CD4-positive, alpha-beta T cell treated with Interleukin-17A for 1 hour (primary cell): ENCODE data around the gene NPHP4.
"Not testable (repeated sequence)": the region's sequence is repeated elsewhere in the genome, so short reads cannot be mapped to it uniquely, and the experiment has no call there.

Experiments
- DNase-seq: peaks from one replicate; pipeline ENCODE4 v3.0.0-alpha.2; 2020

Gene NPHP4

DNA sequence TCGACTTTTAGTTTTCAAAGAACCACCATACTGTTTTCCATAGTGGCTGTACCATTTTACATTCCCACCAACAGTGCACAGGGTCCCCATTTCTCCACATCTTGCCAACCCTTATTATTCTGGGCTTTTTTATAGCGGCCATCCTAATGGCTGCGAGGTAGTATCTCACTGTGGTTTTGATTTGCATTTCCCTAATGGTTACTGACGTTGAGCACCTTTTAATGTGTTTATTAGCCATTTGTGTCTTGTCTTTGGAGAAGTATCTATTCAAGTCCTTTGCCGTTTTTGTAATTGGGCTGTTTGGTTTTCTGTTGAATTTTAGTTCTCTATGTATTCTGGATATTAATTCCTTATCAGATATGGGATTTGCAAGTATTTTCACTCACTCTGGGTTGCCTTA lies 31.1 kb upstream of the NPHP4 start:
- no peak for DNase-seq

DNA sequence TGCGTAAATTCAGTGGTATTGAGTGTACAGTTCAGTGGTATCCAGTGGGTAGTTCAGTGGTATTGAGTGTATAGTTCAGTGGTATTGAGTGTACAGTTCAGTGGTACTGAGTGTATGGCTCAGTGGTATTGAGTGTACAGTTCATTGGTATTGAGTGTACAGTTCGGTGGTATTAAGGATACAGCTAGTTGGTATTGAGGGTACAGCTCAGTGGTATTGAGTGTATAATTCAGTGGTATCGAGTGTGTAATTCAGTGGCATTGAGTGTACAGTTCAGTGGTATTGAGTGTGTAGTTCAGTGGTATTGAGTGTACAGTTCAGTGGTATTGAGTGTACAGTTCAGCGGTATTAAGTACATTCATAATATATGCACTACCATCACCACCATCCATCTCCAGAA lies 30.0 kb upstream of the NPHP4 start:
- DNase-seq = no peak

DNA sequence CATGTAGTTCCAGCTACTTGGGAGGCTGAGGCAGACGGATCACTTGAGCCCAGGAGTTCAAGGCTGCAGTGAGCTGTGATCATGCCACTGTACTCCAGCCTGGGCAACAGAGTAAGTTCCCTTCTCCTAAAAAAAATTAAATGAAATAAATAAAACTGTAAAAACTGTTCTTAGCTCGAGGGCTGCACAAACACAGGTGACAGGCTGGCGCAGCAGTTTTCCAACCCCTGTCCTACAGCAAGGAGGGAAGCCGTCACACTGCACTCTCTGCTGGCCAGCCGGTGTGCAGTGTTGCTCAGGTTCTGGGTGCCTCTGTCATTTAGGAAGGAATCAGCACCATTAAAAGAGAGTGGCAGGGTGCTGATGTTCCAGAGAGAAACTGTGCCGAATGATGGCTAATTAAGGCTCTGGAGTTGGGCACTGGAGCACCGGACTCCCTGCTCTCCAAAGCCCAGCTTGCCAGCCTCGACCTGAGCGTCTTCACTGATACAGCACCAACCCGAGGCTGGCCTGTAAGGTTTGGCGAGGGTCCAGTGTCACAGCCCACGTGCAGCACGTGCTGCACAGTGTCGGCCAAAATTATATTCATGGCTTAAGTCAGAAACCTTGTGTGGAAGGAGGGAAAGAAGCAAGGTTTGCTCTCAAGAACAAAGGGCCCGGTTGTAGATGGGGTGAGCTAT lies 27.1 kb upstream of the NPHP4 start:
- no peak for DNase-seq

DNA sequence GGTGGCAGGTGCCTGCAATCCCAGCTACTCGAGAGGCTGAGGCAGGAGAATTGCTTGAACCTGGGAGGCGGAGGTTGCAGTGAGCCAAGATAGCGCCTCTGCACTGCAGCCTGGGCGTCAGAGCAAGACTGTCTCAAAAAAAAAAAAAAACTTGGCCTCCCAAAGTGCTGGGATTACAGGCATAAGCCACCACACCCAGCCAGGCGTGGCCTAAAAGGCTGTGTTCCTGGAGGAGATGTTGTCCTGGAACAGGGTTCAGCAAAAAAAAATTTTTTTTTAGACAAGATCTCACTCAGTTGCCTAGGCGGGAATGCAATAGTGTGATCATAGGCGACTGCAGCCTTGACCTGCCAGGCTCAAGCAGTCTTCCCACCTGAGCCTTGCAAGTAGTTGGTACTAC lies 25.4 kb upstream of the NPHP4 start:
- DNase-seq = not testable (repeated sequence)

DNA sequence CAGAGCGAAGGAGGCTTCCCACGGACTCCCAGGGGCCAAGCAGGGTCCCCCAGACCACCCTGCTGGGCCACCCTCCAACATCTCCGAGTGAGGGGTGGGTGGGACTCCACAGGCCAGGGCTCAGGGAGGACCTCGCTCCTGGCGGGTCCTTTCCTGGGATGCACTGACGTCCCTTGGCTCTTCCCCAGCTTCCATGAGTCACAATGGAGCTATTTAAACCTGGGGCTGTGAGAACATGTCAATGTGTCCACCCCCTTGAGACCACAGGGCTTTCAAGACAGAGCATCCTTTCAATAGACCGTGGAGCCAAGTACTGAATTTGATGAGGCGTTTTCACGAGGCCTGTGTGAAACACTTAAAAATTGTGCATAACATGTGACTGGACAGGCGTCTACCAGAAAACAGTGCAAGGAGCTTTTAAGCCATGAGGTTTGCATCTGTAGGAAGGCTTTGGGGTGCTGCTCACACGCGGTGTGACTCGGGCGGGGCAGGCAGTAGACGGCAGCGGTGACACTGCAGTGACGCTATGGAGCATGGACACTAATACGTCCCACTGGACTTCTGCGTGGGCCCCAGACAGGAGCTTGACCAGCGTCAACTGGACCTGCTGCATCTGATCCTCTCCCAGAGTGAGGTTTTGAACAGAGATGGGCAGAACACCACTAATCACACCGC lies 24.1 kb upstream of the NPHP4 start:
- no peak for DNase-seq

DNA sequence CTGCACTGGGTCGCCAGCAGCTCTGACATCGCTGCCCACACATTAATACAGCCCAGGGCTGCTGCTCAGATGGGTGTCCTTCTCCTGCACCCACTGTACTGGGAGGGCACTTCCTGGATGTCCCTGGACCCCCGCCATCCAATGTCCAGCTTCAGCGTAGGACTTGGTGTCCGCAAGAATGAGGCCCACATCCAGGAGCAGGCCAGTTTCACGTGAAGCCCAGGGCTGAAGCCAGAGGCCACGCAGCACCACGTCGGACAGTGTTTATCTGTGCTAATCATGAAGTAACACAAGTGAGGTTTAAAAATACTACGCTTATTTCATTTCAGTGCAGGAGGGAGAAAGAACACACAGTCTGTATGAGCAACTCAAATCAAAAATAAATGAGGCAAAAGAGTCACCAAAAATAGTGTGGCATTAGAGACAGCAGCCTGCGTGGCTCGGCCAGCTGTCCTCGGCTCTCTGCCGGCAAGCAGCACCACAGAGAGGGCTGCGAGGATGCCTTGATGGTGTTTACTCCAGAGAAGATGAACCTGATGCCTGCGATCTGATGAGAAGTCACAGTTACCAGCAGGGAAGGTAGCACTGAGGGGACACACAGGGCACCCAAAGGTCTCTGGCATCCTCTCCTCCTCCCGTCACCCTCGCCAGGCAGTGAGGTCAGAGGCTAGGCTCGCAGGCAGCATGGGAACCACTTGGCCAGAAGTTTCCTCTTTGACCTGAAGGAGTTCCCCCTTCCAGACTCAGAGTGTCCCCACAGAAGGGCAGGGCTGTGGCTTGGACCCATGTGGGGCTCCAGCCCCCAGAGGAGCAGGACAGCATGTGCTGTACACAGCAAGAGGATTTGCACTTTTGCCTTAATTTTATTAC lies 22.1 kb upstream of the NPHP4 start:
- no peak for DNase-seq

DNA sequence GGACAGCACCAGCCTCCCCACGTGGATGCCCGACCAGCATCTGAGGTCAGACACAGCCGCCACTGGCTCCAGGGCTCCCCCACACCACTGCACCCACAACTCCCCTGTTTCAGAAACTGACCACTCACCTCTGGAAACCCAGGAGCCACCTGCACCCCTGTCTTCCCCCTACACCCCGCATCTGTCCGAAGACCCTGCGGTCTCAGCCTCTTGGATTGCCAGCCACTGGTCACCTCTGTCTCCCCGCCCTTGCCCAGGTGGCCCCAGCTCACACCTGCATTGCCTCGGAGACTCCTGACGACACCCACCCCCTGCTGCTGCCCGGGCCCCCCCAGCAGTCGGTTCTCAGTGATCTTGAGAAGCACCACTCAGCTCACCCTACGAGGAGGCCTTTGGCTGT lies 21.3 kb upstream of the NPHP4 start:
- no peak for DNase-seq

DNA sequence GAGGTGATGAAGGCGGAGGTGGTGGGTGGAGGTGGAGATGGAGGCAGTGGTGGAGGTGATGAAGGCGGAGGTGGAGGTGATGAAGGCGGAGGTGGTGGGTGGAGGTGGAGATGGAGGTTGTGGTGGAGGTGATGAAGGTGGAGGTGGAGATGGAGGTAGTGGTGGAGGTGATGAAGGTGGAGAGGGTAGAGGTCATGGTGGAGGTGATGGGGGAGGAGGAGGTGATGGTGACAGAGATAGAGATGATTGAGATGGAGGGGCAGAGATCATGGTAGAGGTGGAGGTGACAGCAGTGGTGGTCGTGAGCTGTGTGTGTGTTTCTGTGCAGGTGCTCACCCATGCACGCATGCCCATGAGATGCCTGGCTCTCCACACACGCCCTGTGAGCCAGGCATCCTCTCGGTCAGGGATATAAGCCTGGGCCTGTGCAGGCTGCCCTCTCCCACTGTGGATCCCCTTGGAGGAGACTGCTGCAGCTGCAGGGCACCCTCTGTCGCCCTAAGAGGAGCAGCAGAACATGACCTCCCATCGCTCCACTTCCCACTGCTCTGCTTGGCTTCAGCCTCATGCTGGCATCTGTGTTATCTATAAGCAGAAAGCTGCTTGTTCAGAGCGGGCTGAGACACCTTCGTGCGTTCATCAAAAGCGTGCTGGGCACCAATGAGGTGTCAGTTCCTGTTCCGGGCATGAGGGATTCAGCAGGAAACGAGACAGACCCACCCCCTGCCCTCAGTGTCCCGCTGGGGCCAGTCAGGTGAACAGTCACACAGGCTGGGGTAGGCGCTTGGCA lies 20.5 kb upstream of the NPHP4 start:
- peak; percentile 39 for DNase-seq

DNA sequence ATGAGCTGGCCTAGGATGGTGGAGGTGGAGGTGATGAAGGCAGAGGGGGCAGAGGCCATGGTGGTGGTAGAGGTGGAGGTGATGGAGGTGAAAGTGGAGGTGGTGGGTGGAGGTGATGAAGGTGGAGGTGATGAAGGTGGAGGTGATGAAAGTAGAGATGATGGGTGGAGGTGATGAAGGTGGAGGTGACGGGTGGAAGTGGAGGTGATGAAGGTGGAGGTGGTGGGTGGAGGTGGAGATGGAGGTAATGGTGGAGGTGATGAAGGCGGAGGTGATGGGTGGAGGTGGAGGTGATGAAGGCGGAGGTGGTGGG lies 19.7 kb upstream of the NPHP4 start:
- no peak for DNase-seq

DNA sequence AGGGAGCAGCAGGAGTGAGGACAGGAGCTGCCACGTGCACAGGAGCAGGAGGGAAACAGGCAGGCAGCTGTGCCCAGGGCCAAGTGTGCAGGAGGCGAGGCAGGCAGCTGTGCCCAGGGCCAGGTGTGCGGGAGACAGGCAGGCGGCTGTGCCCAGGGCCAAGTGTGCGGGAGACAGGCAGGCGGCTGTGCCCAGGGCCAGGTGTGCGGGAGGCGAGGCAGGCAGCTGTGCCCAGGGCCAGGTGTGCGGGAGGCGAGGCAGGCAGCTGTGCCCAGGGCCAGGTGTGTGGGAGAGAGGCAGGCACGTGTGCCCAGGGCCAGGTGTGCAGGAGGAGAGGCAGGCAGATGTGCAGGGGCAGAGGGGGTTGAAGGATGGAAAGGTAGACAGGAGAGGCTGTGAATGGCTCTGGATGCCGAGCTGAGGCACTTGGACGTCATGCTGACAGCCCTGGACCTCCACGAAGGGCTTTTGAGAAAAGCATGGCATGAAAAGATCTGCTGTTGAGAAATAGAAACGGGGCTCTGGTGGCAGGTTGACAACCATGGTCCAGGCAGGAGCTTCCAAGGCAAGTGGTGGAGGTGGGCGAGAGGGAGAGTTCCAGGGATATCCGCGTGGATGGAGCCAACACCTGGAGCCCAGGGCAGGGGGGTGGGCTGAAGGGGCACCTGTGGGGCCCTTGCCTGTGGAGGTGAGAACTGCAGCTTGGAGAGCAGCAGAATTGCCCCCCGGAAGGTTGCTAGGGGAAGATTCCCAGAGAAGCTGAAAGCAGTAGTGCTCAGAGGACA lies 19.1 kb upstream of the NPHP4 start:
- DNase-seq = no peak

DNA sequence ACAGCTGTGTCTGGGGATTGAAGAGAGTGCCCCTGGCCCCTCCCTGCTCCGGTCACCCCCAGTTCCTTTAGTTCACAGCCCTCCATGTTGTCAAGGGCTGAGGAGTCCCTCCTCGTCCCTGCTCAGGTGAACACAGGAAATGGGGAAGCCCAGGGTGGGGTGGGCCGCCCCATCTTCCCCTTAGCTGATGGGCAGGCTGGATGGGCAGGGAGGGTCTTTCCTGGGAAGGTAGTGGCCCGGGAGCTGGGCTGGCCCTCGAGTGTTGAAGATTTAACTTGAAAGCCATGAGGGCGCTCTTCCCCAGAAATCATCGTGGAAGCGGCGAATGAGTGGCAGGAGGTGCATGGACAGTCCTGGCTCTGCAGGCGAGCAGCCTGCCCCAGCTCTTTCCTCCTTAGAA lies 18.3 kb upstream of the NPHP4 start:
- no peak for DNase-seq

DNA sequence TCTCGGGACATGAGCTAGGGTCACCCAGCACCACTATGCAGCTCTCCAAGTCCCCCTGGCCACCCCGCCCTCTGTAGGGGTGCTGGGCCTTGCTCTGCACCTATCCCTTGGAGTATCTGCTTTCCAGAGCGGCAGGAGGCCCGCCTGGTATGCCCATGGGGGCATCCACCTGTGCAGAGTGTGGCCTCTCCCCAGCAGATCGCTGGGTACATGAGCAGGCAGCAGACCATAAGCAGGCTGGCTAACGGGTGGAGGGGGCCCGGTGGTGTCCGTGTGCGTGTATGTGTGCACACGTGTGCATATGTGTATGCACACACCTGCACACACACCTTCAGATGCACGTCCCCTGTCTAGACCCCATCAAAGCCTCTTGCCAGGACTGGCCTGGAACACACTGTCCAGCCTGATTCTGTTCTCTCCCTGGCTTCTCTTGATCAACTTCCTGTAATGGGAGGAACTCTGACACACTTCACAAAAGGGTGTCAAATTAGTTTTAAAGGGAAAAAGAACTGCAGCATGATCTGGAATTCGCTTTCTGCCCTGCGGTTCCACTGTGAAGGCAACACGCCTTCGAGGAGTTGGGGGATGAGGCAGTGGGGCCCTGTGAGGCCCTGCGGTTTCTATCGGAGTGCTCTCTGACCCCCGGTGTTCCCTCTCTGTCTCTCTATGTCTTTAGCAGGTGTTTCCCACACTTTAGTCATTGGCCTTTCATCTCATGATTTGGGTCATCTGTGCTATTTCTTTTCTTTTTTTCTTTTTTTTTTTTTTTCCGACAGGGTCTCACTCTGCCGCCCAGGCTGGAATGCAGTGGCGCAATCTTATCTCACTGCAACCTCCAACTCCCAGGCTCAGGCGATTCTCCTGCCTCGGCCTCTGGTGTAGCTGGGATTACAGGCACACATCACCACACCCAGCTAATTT lies 17.2 kb upstream of the NPHP4 start:
- DNase-seq = no peak

DNA sequence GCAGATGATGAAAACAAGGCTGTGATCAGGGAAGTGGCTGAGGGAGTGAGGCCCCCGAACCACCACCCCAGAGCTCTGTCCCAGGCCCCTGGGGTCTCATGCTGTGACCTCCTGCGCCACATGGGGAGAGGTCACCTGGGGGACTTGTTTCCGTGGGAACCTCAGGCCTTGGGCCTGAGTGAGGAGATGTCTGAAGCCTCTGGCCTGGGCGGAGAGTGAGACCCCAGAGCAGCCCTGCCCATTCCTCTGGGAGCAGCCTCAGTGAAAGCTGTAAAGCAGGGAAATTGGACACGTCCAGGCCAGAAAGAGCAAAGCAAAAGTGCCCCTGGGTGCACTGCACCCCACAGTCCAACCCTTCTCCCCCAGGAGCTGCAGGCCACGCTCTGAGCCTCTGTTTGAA lies 16.5 kb upstream of the NPHP4 start:
- no peak for DNase-seq

DNA sequence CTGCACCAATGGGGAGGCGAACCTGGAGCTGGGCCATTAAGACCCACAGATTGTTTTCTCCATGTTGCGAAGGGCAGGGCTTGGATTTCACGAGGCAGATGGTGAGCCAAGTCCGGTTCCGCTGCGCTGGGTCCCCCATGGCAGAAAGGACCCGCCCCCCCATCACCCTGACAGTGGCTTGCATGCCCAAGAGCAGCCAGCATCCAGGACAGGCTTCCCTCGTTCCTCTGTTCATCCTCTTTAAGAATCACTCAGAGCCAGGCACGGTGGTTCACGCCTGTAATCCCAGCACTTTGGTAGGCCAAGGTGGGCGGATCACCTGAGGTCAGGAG lies 15.8 kb upstream of the NPHP4 start:
- DNase-seq = no peak

DNA sequence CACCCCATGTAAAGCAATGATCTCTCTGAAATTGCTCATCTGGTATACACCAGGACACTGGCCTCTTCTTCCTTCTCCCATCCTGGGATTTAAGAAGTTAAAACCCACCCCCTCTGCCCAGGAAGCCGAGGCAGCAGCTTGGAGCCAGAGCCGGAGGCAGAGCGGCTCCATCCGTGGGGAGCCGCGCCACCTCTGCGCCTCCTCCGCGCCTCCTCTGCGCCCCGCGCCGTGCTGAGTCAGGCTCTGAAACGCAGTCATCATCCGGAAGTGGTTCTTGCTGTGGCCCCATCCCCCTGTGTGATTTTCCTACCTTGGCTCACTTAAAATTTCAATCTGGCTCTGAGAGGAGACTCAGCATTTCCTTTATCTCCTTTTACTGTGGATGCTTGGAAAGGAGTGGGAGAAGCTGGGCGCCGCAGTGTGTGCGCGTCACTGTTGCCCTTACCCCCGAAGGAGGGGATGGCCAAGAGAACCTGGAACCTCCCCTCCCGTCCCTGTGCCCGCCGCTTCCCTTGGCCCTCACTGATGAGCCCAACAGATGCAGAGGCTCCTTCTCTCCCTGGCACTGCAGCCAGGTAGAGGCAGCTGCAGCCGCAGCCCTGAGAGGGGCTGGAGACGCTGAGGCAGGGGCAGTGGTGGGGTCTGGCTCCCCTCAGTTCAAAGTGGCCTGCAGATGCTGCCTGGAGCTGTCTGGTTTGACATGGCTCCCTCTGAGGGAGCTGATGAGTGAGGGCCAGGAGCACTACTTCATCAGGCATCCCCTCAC lies 15.3 kb upstream of the NPHP4 start:
- DNase-seq = no peak

DNA sequence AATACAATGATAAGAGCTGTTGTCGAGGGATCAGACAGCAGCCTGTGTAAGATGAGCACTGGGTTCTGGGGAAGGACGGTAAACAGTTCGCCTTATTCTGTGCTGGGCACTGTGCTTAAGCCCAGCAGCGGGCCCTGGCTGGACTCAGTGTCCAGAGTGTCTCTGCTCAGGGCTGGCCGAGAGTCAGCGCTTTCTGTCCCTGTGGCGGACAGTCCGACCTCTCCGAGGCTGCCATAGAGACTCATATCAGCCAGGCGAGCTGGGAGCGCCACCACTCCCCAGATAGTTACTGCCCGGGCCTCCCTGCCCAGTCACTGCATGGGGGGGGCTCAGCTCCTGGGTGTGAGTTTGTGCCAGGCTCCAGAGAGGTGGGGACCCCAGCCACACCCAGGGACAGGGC lies 14.7 kb upstream of the NPHP4 start:
- DNase-seq = no peak

DNA sequence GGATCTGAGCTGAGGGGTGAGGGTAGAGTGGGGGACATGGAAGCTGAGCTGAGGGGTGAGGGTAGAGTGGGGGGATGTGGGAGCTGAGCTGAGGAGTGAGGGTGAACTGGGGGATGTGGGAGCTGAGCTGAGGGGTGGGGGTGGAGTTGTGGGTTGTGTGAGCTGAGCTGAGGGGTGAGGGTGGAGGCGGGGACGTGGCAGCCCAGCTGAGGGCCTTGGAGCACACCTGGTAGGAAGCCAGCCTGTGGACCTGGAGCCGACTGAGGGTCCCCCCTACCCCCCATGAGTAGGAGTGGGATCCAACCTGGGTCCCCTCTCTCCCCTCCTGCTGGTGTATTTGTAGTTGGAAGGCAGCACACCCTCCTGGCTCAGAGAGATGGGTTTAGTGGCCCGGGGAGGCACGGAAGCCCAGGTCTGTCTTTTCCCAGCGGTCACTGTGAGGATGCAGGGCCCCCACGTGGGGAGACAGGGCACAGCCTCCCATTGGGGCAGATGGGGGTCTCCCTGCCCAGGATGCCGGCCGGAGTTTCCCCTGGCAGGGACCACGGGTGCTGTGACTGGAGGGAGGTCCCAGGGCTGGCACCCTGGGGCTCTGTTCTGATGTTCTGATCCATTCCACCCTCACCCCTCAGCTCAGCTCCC lies 13.2 kb upstream of the NPHP4 start:
- DNase-seq = no peak

DNA sequence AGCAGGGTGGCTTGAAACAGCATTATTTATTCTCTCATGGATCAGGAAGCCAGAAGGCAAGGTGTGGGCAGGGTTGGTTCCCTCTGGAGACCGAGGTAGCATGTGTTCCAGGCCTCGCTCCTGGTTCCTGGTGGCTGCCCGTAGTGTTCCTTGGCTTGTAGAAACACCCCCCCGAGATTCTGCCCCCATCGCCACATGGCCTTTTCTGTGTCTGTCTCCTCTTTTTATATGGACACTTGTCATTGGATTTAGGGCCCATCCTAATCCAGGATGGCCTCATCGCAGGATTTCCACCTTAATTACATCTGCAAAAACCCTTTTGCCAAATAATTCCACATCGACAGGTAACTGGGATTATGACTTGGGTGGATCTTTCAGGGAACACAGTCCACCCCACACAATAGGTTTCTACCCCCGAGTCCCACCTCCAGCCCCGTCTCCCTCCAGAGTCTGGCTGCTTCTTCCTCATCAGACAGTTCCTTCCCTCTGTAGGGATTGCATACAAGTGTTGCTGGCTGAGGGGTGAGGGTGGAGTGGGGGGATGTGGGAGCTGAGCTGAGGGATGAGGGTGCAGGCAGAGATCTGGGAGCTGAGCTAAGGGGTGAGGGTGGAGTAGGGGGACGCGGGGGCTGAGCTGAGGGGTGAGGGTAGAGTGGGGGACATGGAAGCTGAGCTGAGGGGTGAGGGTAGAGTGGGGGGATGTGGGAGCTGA lies 12.3 kb upstream of the NPHP4 start:
- DNase-seq = no peak

DNA sequence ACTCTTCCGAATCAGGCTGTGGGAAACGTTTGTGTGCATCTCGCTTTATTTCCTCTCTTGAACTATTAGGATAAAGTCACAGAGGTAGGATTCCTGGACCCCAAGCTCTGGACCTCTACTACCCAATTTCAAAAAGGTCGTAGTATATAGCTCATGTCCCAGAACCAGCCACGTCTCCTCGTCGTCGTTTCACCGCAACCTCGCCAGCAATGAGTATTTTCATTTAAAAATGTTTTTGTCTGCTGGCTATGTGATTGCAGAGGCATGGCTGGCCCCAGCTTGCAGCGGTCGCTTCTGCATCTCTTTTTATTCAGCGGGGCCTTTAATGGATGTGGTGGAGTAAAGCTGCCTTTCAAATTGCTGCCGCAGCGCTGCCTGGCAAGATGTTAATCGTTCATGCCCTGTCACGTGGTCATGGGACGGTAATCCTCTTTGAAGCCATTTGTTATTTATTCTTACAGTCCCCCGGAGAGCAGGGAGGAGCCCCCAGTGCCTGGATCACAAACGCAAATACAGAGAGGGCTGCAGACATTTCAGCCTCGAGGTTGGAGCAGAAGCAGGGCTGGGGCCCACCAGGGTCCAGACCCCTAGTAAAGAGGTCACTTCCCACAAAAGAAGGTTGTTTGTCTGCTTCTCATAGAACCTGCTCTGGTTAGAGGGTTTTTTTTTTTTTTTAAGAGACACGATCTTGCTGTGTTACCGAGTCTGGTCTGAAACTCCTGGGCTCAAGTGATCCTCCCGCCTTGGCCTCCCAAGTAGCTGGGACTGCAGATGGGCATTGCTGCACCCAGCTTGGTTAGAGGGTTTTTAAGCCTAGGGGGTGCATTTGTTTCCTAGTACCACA lies 11.6 kb upstream of the NPHP4 start:
- DNase-seq = no peak
